Immature natural killer cell (primary cell): ENCODE data around the gene PRDM16. TPM values are rescaled to one million over a fixed set of nuclear protein-coding genes. Genes with fewer than 3 reads are reported as not detected.

Experiments
- DNase-seq, 3 donors: peaks; one replicate each; pipeline ENCODE4 v3.0.0; 2022; ENCODE audit warnings: mixed read lengths in 1 of 3
- H3K27ac Mint-ChIP-seq, 6 donors: one replicate each; pipeline ENCODE4 v1.8.0; 2020; ENCODE audit warnings: mixed read lengths in 6 of 6, mild to moderate bottlenecking in 5 of 6, inconsistent platforms in 4 of 6, moderate library complexity in 3 of 6
- H3K27me3 Mint-ChIP-seq, 3 donors: one replicate each; pipeline ENCODE4 v1.8.0; 2020 to 2021; ENCODE audit warnings: low read depth in 3 of 3, mild to moderate bottlenecking in 3 of 3, mixed read lengths in 3 of 3, moderate library complexity in 3 of 3, inconsistent platforms in 1 of 3
- H3K36me3 Mint-ChIP-seq, 3 donors: one replicate each; pipeline ENCODE4 v1.8.0; 2020; ENCODE audit warnings: mixed read lengths in 3 of 3, inconsistent platforms in 2 of 3, mild to moderate bottlenecking in 2 of 3
- H3K4me1 Mint-ChIP-seq, 2 donors: one replicate each; pipeline ENCODE4 v1.8.0; 2020; ENCODE audit warnings: inconsistent platforms in 2 of 2, mild to moderate bottlenecking in 2 of 2, mixed read lengths in 2 of 2, moderate library complexity in 1 of 2
- H3K4me3 Mint-ChIP-seq, 5 donors: one replicate each; pipeline ENCODE4 v1.8.0; 2020; ENCODE audit warnings: mild to moderate bottlenecking in 5 of 5, mixed read lengths in 5 of 5, inconsistent platforms in 3 of 5, moderate library complexity in 3 of 5
- H3K9me3 Mint-ChIP-seq, 6 donors: one replicate each; pipeline ENCODE4 v1.8.0; 2020; ENCODE audit warnings: mild to moderate bottlenecking in 6 of 6, mixed read lengths in 6 of 6, inconsistent platforms in 4 of 6, moderate library complexity in 3 of 6
- polyA plus RNA-seq, 3 donors: library from polyadenylated mRNA; unstranded; fragments of 300-500 nt; fragmentation: Illumina TruSeq; gene quantifications; one replicate each; pipeline ENCODE4 v1.2.3, GENCODE V29; 2021

PRDM16 gene
- polyA plus RNA-seq, 3 donors from 2014 or later = 0.17 to 0.29 (median 0.22) TPM

GRCh38 chr1:3094863-3095780 is 26.1 kb downstream of the PRDM16 start:
- H3K27me3 Mint-ChIP-seq = peaks cover 0 to 5% (median 3%) of the 10 kb centered on the region in 3 donors
- no peak overlapping the region for H3K4me3 Mint-ChIP-seq
- no peak overlapping the region for H3K27ac Mint-ChIP-seq
- H3K4me1 Mint-ChIP-seq = peaks cover 0 to 2% of the 10 kb centered on the region in 2 donors
- no peaks in the 10 kb centered on the region for H3K36me3 Mint-ChIP-seq
- no peaks in the 10 kb centered on the region for H3K9me3 Mint-ChIP-seq
- no peak for DNase-seq

- no peak overlapping the region for H3K4me3 Mint-ChIP-seq
Measured at GRCh38 chr1:3096345-3096744, 27.3 kb downstream of the PRDM16 start.

GRCh38 chr1:3097231-3097630 is 28.2 kb downstream of the PRDM16 start:
- H3K4me1 Mint-ChIP-seq = peaks cover 0 to 2% of the 10 kb centered on the region in 2 donors
- H3K27ac Mint-ChIP-seq = no peak overlapping the region
- no peaks in the 10 kb centered on the region for H3K9me3 Mint-ChIP-seq
- peaks cover 0 to 5% (median 0%) of the 10 kb centered on the region in 3 donors for H3K27me3 Mint-ChIP-seq
- no peak for DNase-seq
- H3K4me3 Mint-ChIP-seq = no peak overlapping the region
- H3K36me3 Mint-ChIP-seq = no peaks in the 10 kb centered on the region

More at GRCh38 chr1:3096345-3096744, 27.3 kb downstream of the PRDM16 start:
- Mint-ChIP-seq H3K4me1 (peaks cover 0 to 2% of the 10 kb centered on the region in 2 donors), H3K27ac (no peak overlapping the region), H3K27me3 (peaks cover 0 to 5% (median 3%) of the 10 kb centered on the region in 3 donors), H3K9me3 (no peaks in the 10 kb centered on the region), H3K36me3 (no peaks in the 10 kb centered on the region)
- no peak for DNase-seq

GRCh38 chr1:3097861-3098260 is 28.9 kb downstream of the PRDM16 start:
- Mint-ChIP-seq H3K27ac (no peak overlapping the region), H3K4me3 (no peak overlapping the region), H3K27me3 (peaks cover 0 to 2% (median 0%) of the 10 kb centered on the region in 3 donors), H3K4me1 (peaks cover 0 to 2% of the 10 kb centered on the region in 2 donors), H3K9me3 (no peaks in the 10 kb centered on the region), H3K36me3 (no peaks in the 10 kb centered on the region)
- no peak for DNase-seq

GRCh38 chr1:3099861-3100260 is 30.9 kb downstream of the PRDM16 start:
- H3K4me1 Mint-ChIP-seq = no peaks in the 10 kb centered on the region
- no peak overlapping the region for H3K27ac Mint-ChIP-seq
- no peak for DNase-seq
- H3K36me3 Mint-ChIP-seq = no peaks in the 10 kb centered on the region
- no peak overlapping the region for H3K4me3 Mint-ChIP-seq
- no peaks in the 10 kb centered on the region for H3K9me3 Mint-ChIP-seq
- H3K27me3 Mint-ChIP-seq = peaks cover 0 to 2% (median 0%) of the 10 kb centered on the region in 3 donors

GRCh38 chr1:3101124-3101939 is 32.3 kb downstream of the PRDM16 start:
- Mint-ChIP-seq H3K27ac (no peak overlapping the region), H3K36me3 (no peaks in the 10 kb centered on the region), H3K4me3 (no peak overlapping the region), H3K9me3 (no peaks in the 10 kb centered on the region), H3K27me3 (peaks cover 0 to 2% (median 0%) of the 10 kb centered on the region in 3 donors), H3K4me1 (no peaks in the 10 kb centered on the region)
- DNase-seq = no peak

GRCh38 chr1:3102641-3103040 is 33.6 kb downstream of the PRDM16 start:
- no peaks in the 10 kb centered on the region for H3K9me3 Mint-ChIP-seq
- no peak overlapping the region for H3K27ac Mint-ChIP-seq
- DNase-seq = no peak
- H3K4me1 Mint-ChIP-seq = no peaks in the 10 kb centered on the region
- H3K4me3 Mint-ChIP-seq = no peak overlapping the region
- H3K27me3 Mint-ChIP-seq = peaks cover 0 to 2% (median 0%) of the 10 kb centered on the region in 3 donors
- H3K36me3 Mint-ChIP-seq = no peaks in the 10 kb centered on the region

GRCh38 chr1:3103967-3104677 is 35.1 kb downstream of the PRDM16 start:
- Mint-ChIP-seq H3K4me3 (no peak overlapping the region), H3K4me1 (no peaks in the 10 kb centered on the region), H3K9me3 (no peaks in the 10 kb centered on the region), H3K36me3 (no peaks in the 10 kb centered on the region), H3K27me3 (peaks cover 0 to 2% (median 0%) of the 10 kb centered on the region in 3 donors), H3K27ac (no peak overlapping the region)
- no peak for DNase-seq

GRCh38 chr1:3105167-3105863 is 36.3 kb downstream of the PRDM16 start:
- Mint-ChIP-seq H3K27me3 (peaks cover 0 to 2% (median 0%) of the 10 kb centered on the region in 3 donors), H3K4me3 (no peak overlapping the region), H3K4me1 (no peaks in the 10 kb centered on the region), H3K36me3 (no peaks in the 10 kb centered on the region), H3K9me3 (no peaks in the 10 kb centered on the region), H3K27ac (no peak overlapping the region)
- no peak for DNase-seq

GRCh38 chr1:3106216-3106615 is 37.2 kb downstream of the PRDM16 start:
- H3K4me3 Mint-ChIP-seq = no peak overlapping the region

GRCh38 chr1:3107201-3107600 is 38.2 kb downstream of the PRDM16 start:
- no peak overlapping the region for H3K27ac Mint-ChIP-seq
- H3K4me1 Mint-ChIP-seq = no peaks in the 10 kb centered on the region
- no peaks in the 10 kb centered on the region for H3K27me3 Mint-ChIP-seq
- H3K9me3 Mint-ChIP-seq = no peaks in the 10 kb centered on the region
- H3K36me3 Mint-ChIP-seq = no peaks in the 10 kb centered on the region
- DNase-seq = no peak
- no peak overlapping the region for H3K4me3 Mint-ChIP-seq

More at GRCh38 chr1:3106216-3106615, 37.2 kb downstream of the PRDM16 start:
- Mint-ChIP-seq H3K36me3 (no peaks in the 10 kb centered on the region), H3K9me3 (no peaks in the 10 kb centered on the region), H3K4me1 (no peaks in the 10 kb centered on the region), H3K27me3 (peaks cover 0 to 2% (median 0%) of the 10 kb centered on the region in 3 donors), H3K27ac (no peak overlapping the region)
- no peak for DNase-seq

- no peak for DNase-seq
- Mint-ChIP-seq H3K36me3 (no peaks in the 10 kb centered on the region), H3K4me3 (no peak overlapping the region), H3K27me3 (no peaks in the 10 kb centered on the region), H3K27ac (no peak overlapping the region), H3K9me3 (no peaks in the 10 kb centered on the region), H3K4me1 (no peaks in the 10 kb centered on the region)
Measured at GRCh38 chr1:3109355-3109754, 40.4 kb downstream of the PRDM16 start.

GRCh38 chr1:3111348-3112021 is 42.5 kb downstream of the PRDM16 start:
- no peaks in the 10 kb centered on the region for H3K4me1 Mint-ChIP-seq
- DNase-seq = no peak
- H3K36me3 Mint-ChIP-seq = no peaks in the 10 kb centered on the region
- H3K27ac Mint-ChIP-seq = no peak overlapping the region
- no peak overlapping the region for H3K4me3 Mint-ChIP-seq
- no peaks in the 10 kb centered on the region for H3K27me3 Mint-ChIP-seq
- H3K9me3 Mint-ChIP-seq = no peaks in the 10 kb centered on the region
